ENCODE measurements around the gene ACSS1. TPM values are rescaled to one million over a fixed set of nuclear protein-coding genes. Genes with fewer than 3 reads are reported as not detected.
A peak's percentile ranks its signal among the peaks of the same experiment; 100 is the strongest.

ACSS1 gene
- total RNA-seq, 2 experiments from 2014 or later = 44.4 TPM

DNA sequence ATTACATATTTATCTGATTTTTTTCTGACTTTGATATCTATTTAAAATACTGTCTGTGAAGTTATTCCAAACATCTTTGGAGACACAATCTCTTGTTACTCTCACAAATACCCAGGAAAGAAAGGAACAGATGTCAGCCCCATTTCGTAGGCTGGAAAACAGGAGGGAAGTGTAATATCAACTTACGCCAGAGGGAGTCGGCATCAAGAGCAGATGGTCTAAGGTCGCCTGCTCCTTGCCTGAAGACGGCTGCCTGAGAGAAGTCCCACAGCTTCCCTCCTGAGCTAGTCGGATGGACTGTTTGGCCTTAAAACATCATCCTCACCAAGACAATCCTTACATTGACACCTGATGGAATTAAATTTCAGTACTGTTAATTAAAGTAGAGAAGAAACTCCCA lies 95.4 kb downstream of the ACSS1 start:
- DNase-seq (no peak), ATAC-seq (no peak)
- H3K4me3 Mint-ChIP-seq = no peak overlapping the region
- no peaks in the 10 kb centered on the region for H3K27me3 Mint-ChIP-seq
- H3K9me3 Mint-ChIP-seq (ENCODE audit: low read depth) = no peaks in the 10 kb centered on the region
- H3K36me3 Mint-ChIP-seq = peaks cover 54% of the 10 kb centered on the region
- CTCF ChIA-PET = interaction anchor here (1.0 kb wide), 2 partner anchors 10 to 861 kb away, joined by 3 read pairs; no protein-coding TSS in a partner anchor
- peak overlapping the region; percentile 7 for H3K27ac Mint-ChIP-seq
- H3K4me1 Mint-ChIP-seq = peaks cover 25% of the 10 kb centered on the region

DNA sequence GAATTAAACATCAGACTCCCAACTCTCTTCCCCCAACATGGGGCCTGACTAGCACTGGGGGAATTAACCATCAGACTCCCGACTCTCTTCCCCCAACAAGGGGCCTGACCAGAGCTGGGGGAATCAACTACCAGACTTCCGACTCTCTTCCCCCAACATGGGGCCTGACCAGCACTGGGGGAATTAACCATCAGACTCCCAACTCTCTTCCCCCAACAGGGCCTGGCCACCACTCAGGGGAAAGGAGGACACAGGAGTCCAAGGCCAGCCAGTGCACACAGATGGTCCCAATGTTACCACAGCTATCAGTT lies 95.8 kb downstream of the ACSS1 start:
- H3K27ac Mint-ChIP-seq = peak overlapping the region; percentile 83
- peaks cover 54% of the 10 kb centered on the region for H3K36me3 Mint-ChIP-seq
- H3K27me3 Mint-ChIP-seq = no peaks in the 10 kb centered on the region
- peaks cover 25% of the 10 kb centered on the region for H3K4me1 Mint-ChIP-seq
- DNase-seq (no peak), ATAC-seq (no peak)
- no peaks in the 10 kb centered on the region for H3K9me3 Mint-ChIP-seq (ENCODE audit: low read depth)
- no peak overlapping the region for H3K4me3 Mint-ChIP-seq
- CTCF ChIA-PET = interaction anchor here (1.0 kb wide), 2 partner anchors 10 to 861 kb away, joined by 3 read pairs; no protein-coding TSS in a partner anchor

DNA sequence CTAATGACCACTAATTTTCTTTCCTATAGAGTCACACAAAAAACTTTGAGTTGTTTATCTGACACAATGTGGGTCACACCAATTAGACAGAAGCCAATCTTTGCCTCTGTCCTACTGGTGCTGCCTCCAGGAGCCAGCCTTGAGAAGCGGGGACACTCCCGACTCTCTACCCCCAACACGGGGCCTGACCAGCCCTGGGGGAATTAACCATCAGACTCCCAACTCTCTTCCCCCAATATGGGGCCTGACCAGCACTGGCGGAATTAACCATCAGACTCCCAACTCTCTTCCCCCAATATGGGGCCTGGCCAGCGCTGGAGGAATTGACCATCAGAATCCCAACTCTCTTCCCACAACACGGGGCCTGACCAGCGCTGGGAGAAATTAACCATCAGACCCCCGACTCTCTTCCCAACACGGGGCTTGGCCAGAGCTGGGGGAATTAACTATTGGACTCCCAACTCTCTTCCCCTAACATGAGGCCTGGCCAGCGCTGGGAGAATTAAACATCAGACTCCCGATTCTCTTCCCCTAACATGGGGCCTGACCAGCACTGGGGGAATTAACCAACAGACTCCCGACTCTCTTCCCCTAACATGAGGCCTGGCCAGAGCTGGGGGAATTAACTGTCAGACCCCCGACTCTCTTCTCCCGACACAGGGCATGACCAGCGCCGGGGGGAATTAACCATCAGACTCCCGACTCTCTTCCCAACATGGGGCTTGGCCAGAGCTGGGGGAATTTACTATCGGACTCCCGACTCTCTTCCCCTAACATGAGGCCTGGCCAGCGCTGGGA lies 96.4 kb downstream of the ACSS1 start:
- CTCF ChIA-PET = interaction anchor here (0.8 to 1.3 kb wide), 4 partner anchors 9 to 31 kb away, joined by 3 to 5 read pairs (median 4); partner anchors contain the start of gene CST7
- no peaks in the 10 kb centered on the region for H3K27me3 Mint-ChIP-seq
- H3K27ac Mint-ChIP-seq = peak overlapping the region; percentile 83
- H3K36me3 Mint-ChIP-seq = peaks cover 56% of the 10 kb centered on the region
- DNase-seq = peak; percentile 26
- ATAC-seq = no peak
- peaks cover 25% of the 10 kb centered on the region for H3K4me1 Mint-ChIP-seq
- no peak overlapping the region for H3K4me3 Mint-ChIP-seq
- no peaks in the 10 kb centered on the region for H3K9me3 Mint-ChIP-seq (ENCODE audit: low read depth)

DNA sequence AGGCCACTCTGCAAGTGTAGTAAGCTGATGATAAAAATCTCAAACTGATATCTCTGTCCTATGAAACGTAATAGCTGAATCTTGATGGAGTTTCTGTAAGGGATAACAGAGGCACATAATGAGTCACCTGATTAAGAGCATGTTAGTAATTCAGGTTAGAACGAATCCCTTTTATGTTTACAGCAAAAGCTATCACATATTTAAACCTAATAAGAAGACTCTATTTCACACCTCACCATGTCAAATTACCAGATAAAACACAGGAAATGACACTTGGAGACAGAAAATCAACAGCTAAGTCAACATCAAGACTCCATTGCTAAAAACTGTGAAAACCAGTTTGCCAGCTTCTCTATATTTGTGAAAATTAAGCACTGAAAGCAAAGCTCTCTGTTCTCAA lies 97.1 kb downstream of the ACSS1 start:
- Mint-ChIP-seq H3K4me3 (no peak overlapping the region), H3K27ac (peak overlapping the region; percentile 83), H3K9me3 (ENCODE audit: low read depth) (no peaks in the 10 kb centered on the region), H3K4me1 (peaks cover 31% of the 10 kb centered on the region), H3K36me3 (peaks cover 49% of the 10 kb centered on the region), H3K27me3 (no peaks in the 10 kb centered on the region)
- CTCF ChIA-PET = interaction anchor here (0.8 to 1.3 kb wide), 3 partner anchors 8 to 30 kb away, joined by 3 to 5 read pairs (median 4); partner anchors contain the start of gene CST7
- no peak for DNase-seq
- ATAC-seq = peak; percentile 46

DNA sequence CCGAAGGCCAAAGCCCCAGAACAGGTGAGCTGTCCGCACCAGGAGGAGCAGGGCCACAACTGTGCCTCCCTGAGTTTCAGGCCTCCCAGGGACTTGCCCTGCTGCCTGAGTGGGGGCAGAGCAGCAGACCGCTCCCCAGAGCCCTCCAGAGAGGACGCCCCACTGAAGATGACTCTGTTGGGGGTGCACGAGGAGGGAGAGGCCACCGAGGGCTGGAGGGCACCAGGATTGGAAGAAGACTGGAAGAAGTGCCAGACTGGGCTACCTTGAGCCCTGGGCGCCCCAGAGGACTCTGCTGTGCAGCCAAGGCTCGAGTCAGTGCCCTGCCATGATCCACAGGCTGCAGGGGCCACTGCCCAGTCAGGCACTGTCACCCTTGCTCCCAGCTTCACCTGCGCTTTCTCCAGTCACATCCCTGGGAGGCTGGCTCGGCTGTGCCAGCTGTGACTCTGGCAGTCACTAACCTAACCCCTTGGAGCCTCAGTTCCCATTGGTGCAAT lies 97.6 kb downstream of the ACSS1 start:
- CTCF ChIA-PET = interaction anchor here (0.9 to 1.3 kb wide), 2 partner anchors 8 to 11 kb away, joined by 4 to 5 read pairs; partner anchors contain the start of gene CST7
- H3K4me1 Mint-ChIP-seq = peaks cover 36% of the 10 kb centered on the region
- H3K27ac Mint-ChIP-seq = peak overlapping the region; percentile 83
- DNase-seq (peak; percentile 37), ATAC-seq (no peak)
- H3K27me3 Mint-ChIP-seq = no peaks in the 10 kb centered on the region
- H3K4me3 Mint-ChIP-seq = no peak overlapping the region
- peaks cover 49% of the 10 kb centered on the region for H3K36me3 Mint-ChIP-seq
- H3K9me3 Mint-ChIP-seq (ENCODE audit: low read depth) = no peaks in the 10 kb centered on the region

DNA sequence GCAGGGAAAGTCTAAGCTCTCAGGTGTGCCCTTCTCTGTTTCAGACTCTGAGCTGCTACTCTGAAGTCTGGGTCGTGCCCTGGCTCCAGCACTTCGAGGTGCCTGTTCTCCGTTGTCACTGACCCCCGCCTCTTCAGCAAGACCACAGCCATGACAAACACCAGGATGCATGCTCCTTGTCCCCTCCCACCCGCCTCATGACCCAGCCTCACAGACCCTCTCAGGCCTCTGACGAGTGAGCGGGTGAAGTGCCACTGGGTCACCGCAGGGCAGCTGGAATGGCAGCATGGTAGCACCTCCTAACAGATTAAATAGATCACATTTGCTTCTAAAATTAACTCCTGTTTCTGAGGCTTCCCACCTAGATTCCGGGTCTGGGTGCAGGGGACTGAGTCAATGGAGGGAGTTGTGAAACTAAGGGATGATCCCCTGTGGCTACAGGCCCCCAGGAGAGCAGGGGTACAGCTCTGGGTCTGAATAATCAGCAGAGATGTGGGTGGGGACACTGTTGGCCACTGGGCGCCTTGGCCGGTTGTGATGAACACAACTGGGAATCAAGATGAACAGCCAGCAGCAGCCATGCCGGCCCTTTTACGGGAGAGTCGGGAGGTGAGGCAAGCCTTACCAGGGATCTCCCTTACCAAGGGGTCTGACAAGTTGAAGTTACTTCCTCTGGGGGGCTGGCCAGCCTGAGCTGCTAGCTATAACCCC lies 98.2 kb downstream of the ACSS1 start:
- Mint-ChIP-seq H3K27ac (peak overlapping the region; percentile 83), H3K4me3 (no peak overlapping the region), H3K27me3 (no peaks in the 10 kb centered on the region), H3K36me3 (peaks cover 49% of the 10 kb centered on the region), H3K4me1 (peaks cover 39% of the 10 kb centered on the region), H3K9me3 (ENCODE audit: low read depth) (no peaks in the 10 kb centered on the region)
- ATAC-seq (no peak), DNase-seq (peak; percentile 39)
- CTCF ChIA-PET = interaction anchor here (2.6 kb wide), 1 partner anchor 29 kb away, joined by 8 read pairs; no protein-coding TSS in a partner anchor

DNA sequence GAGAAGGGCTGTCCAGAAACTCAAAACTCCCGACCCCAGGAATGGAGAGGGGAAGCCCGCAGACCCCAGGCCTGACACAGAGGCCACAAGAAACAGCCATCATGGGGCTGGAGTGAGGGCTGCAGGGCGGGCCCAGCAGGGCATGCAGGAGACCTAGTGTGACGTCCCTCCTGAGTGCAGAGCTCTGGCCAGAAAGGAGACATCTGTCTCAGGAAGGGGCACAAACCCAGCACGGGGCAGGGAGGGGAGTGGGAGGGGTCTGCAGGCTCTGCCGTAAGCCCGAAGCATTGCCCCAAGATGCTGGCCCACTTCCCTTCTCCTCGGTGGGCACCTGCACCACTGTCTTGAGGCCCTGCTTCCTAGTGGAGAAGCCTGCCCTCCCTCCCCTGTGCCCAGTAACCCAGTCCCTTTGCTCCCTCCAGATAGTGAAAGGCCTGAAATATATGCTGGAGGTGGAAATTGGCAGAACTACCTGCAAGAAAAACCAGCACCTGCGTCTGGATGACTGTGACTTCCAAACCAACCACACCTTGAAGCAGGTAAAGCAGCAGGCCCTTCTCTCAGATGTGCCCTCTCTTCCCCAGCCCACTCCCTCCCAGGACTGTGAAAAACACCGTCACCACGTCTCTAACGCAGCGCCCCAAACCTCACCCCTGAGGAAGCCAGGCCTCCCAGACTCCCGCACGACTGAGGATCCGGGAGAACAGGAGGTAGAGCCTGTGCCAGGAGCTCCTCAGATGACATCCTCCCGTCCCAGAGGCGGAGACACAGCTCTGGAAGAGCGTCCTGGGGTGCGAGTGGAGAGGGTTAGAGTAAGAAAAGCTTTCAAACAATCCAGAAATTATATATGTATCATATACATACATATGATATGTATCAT lies 99.2 kb downstream of the ACSS1 start:
- Mint-ChIP-seq H3K4me3 (no peak overlapping the region), H3K27me3 (no peaks in the 10 kb centered on the region), H3K9me3 (ENCODE audit: low read depth) (no peaks in the 10 kb centered on the region), H3K27ac (peak overlapping the region; percentile 49), H3K4me1 (peaks cover 47% of the 10 kb centered on the region), H3K36me3 (peaks cover 48% of the 10 kb centered on the region)
- ATAC-seq (no peak), DNase-seq (peak; percentile 37)
- CTCF ChIA-PET = interaction anchor here (2.6 kb wide), 1 partner anchor 28 kb away, joined by 8 read pairs; no protein-coding TSS in a partner anchor

DNA sequence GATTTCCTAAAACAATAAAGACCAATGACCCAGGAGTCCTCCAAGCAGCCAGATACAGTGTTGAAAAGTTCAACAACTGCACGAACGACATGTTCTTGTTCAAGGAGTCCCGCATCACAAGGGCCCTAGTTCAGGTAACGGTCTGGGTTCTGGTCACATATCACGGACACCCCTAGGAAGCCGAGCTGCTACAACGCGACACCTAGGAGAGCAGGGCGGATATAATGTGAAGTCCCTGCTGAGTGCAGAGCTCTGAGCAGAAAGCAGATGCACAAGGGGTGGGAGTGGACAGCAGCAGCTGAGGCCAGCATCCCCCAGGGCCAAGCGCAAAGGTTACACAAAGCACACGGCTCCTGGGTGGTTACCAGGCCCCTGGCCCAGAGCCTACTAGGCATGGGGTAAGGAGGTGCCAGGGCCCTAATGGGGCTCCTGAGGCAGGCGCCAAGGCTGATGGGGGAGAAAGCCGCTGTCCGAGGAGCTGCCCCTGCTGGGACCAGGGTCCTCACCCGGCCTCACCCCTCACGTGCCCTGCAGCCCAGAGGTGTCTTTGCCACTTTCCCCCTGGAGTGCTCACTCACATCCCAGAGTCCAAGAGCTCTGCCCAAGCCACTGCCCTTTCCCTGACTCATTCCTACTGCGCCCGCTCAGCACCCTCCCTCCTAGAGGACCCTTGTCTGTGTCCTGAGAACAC lies 100.5 kb downstream of the ACSS1 start:
- ATAC-seq = no peak
- Mint-ChIP-seq H3K27ac (peak overlapping the region; percentile 22), H3K36me3 (peaks cover 45% of the 10 kb centered on the region), H3K9me3 (ENCODE audit: low read depth) (no peaks in the 10 kb centered on the region), H3K4me1 (peaks cover 57% of the 10 kb centered on the region), H3K4me3 (no peak overlapping the region), H3K27me3 (no peaks in the 10 kb centered on the region)
- DNase-seq = peak; percentile 31
- CTCF ChIA-PET = interaction anchor here (2.6 kb wide), 1 partner anchor 27 kb away, joined by 8 read pairs; no protein-coding TSS in a partner anchor

Other genes with a start within 250 kb of the ACSS1 start
- 100 to 1,000 TPM; 177 to 202 TPM for gene CST7, start 108.9 kb downstream of the ACSS1 start, total RNA-seq
- 10 to 100 TPM; 47.5 to 56.0 TPM for gene APMAP, start 65.4 kb downstream of the ACSS1 start, total RNA-seq
- not detected for gene VSX1, start 24.0 kb upstream of the ACSS1 start, total RNA-seq
- 10 to 100 TPM; 37.6 to 42.0 TPM for gene ENTPD6, start 137.6 kb upstream of the ACSS1 start, total RNA-seq
- 10 to 100 TPM; 28.4 to 36.8 TPM for gene PYGB, start 189.9 kb upstream of the ACSS1 start, total RNA-seq

Measured in activated CD8-positive, alpha-beta memory T cell treated with anti-CD3 and anti-CD28 coated beads, Interleukin-2, amount 10 ng/mL, durations not matched to agents 7 days and 5 days (primary cell).